Measurements from ENCODE around the gene NOVA2.

DNA sequence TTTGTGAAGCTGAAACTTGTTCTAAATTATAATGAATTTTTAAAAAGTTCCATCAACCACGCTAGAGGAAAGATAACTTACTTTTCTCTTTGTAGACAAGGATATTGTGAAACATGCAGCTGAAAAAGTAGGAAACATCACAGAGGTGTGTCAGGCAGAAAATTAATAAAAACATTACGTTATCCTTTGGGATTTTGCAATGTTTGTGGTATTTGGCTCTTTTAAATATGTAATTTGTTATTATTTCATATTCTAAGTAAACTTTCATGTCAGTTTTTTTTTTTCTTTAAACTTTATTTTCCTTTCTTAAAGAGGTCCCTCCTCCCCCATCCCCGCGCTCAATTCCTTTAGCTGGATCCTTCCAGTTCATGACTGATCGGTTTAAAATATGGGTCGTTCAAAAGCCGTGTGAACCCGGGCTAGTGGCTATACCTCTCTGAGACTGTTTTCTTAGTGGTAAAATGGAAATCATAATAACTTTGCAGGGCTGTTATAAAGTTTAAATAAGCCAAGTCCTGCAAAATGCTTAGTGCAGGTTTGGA lies 20.9 kb upstream of the NOVA2 start:
- TF ChIP-seq, protein P1, sequence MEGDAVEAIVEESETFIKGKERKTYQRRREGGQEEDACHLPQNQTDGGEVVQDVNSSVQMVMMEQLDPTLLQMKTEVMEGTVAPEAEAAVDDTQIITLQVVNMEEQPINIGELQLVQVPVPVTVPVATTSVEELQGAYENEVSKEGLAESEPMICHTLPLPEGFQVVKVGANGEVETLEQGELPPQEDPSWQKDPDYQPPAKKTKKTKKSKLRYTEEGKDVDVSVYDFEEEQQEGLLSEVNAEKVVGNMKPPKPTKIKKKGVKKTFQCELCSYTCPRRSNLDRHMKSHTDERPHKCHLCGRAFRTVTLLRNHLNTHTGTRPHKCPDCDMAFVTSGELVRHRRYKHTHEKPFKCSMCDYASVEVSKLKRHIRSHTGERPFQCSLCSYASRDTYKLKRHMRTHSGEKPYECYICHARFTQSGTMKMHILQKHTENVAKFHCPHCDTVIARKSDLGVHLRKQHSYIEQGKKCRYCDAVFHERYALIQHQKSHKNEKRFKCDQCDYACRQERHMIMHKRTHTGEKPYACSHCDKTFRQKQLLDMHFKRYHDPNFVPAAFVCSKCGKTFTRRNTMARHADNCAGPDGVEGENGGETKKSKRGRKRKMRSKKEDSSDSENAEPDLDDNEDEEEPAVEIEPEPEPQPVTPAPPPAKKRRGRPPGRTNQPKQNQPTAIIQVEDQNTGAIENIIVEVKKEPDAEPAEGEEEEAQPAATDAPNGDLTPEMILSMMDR (conservative IDR thresholded peaks at IDR 0.05; ENCODE audit: low read depth, low read length): no peak
- no peak for TF ChIP-seq EZH2 (IDR thresholded peaks at IDR 0.05; ENCODE audit: borderline replicate concordance, low read depth, low read length, poor library complexity, severe bottlenecking)

Data from A673 (cell line).